ENCODE data around the gene KRTAP12-4.

GRCh38 chr21:44670642-44671432 is 16.4 kb upstream of the KRTAP12-4 start:
- TF ChIP-seq CTCF (IDR thresholded peaks at IDR 0.05) (no peak), POLR2A (IDR thresholded peaks at IDR 0.05) (no peak), EP300 (IDR thresholded peaks at IDR 0.05) (no peak), POLR2AphosphoS5 (IDR thresholded peaks at IDR 0.05) (no peak)
